GM19351 (cell line): ENCODE measurements around the gene KDM6B.
"Not testable (repeated sequence)": the region's sequence is repeated elsewhere in the genome, so short reads cannot be mapped to it uniquely, and the experiment has no call there.

Experiments used
- ATAC-seq: cut with Tn5 transposase; IDR thresholded peaks from one replicate; pipeline ENCODE4 v1.9.1; 2021; ENCODE audit warnings: mild to moderate bottlenecking, moderate library complexity; ENCODE audit not compliant: unreplicated experiment

The KDM6B gene

GRCh38 chr17:7850701-7851437, 16.9 kb downstream of the KDM6B start:
- ATAC-seq, result no peak

DNA sequence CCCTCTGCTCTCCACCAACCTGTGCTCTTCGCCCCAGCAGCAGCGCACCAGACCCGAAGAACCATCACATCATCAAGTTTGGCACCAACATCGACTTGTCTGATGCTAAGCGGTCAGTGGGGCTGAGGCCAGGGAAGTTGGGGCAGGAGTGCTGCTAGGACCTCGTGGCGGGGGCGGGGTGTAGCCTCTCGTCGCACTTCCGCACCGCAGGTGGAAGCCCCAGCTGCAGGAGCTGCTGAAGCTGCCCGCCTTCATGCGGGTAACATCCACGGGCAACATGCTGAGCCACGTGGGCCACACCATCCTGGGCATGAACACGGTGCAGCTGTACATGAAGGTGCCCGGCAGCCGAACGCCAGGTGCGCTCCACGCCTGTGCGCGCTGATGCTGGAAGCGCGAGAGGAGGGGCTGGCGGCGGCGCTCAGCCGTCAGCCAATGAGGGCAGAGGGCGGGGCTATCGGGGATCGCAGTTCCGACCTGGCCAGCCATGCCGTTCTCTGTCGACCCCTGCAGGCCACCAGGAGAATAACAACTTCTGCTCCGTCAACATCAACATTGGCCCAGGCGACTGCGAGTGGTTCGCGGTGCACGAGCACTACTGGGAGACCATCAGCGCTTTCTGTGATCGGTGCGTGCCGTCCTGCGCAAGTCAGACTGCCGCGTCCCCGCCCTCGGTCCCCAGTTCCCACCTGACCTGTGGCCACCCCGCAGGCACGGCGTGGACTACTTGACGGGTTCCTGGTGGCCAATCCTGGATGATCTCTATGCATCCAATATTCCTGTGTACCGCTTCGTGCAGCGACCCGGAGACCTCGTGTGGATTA, 17.6 kb downstream of the KDM6B start:
- peak; percentile 82 for ATAC-seq

- ATAC-seq, result no peak
Measured at GRCh38 chr17:7852262-7852670, 18.2 kb downstream of the KDM6B start.

- ATAC-seq, result no peak
Measured at GRCh38 chr17:7852919-7853690, 19.1 kb downstream of the KDM6B start.

- ATAC-seq, result no peak
Measured at GRCh38 chr17:7853691-7854038, 19.6 kb downstream of the KDM6B start.

- ATAC-seq, result no peak
Measured at GRCh38 chr17:7854078-7854777, 20.2 kb downstream of the KDM6B start.

DNA sequence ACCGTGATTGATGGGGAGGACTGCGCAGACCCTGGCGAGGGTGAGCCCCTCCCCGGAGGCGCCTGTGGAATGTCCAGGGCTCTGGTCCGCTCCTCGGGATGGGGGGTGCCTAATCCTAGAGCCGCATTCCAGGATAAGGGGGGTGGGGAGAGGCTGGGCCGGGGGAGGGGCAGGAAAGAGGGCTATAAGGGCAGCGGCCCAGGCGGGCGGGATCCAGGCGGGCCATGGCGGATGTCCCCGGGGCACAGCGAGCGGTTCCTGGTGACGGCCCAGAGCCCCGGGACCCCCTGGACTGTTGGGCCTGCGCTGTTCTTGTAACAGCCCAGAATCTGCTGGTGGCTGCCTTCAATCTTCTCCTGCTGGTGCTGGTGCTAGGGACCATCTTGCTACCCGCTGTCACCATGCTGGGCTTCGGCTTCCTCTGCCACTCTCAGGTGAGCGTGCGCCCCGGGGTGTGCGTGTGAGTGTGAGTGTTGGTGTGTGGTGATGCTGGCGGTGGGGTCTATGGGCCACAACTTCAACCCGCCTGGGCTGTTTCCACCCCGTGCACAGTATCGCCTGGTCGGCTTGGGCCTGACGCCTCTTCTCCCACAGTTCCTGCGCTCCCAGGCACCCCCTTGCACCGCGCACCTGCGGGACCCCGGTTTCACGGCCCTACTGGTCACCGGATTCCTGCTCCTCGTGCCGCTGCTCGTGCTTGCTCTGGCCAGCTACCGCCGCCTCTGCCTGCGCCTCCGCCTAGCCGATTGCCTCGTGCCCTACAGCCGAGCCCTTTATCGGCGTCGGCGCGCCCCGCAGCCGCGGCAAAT, 21.0 kb downstream of the KDM6B start, which contains the start of gene TMEM88:
TMEM88 (plus strand) TSS at position 216 of the 809 bp plus-strand sequence; CDS start at position 225, 9 bp downstream.
- no peak for ATAC-seq

- ATAC-seq, result no peak
Measured at GRCh38 chr17:7855660-7856010, 21.6 kb downstream of the KDM6B start.

DNA sequence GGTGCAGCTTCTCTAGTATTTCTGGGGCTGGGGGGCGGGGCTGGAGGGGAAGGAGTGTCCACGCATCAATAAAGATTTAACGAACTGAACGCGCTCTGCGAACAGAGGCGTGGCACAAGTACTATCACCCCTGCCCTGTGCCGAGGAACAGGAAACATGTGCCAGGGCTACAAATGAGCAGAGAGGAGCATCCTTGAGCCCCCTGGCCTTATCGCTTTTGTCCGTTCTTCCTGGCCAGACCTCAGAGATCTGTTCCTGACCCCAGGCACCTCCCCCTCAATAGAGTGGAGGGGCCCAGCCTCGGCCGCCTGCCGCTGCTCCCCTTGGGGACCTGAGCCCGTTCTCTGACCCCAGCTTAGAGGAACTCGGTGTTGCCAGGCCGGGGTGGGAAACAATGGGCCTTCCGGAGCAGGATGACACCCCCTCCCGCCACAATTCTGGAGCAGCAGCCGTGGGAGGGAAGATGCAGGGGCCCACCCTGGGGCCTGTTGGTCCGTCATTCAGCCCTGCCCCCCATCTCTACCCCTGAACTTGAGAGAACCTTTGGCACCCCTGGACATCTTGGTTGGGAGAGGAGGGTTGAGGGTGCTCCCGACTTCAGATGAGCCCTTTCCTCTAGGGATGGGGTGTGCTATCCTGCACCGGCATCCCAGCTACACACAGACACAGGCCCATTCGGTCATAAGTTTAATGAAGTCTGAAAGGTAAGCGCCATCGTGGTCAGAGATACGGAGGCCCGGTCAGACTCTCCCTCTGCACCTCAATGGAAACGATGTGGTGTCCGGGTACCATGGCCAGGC, 22.2 kb downstream of the KDM6B start:
- no peak for ATAC-seq

DNA sequence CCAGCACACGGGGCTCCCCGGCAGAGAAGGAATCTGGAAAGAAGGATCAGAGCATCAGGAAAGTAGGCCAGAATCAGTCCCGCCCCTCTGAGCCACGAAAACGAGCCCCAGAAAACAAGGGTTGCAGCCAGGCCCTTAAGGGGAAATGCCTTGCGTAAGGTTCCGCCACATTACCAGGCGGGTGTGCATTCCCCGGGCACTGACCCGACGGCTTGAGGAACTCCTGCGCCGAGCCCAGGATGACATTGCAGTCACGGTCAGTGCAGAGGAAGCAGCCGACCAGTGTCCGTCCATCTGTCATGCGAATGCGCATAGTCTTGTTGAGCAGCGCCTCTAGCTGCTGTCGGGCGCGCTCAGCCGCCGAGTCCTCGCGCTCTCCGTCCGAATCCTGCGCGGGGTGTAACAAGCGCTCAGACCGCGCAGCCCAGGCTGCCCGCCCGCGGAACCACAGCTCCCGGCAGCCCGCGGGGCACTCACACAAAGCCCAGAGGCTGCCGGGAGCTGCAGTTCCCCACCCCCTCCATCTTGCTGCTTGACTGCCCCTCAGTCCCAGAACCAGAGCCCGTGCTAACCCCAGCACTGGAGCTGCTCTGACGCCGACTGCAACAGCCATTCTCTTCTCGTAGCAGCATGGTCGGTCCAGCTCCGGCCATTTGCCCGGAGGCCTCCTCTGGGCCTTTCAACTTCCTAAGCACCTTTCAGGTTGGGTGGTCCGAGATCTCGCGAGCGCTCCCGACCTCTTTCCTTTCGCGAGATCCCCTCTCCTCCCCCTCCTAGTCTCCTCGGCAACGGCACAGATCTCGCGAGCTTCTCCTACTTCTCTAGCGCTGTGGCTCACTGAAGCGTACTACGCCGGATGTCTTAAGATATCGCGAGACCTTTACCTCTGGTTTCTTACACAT, 23.0 kb downstream of the KDM6B start, which contains the start of gene NAA38:
NAA38 (minus strand) TSS at position 749 of the 902 bp plus-strand sequence; CDS start at position 653, 96 bp downstream.
- peak; percentile 72 for ATAC-seq

DNA sequence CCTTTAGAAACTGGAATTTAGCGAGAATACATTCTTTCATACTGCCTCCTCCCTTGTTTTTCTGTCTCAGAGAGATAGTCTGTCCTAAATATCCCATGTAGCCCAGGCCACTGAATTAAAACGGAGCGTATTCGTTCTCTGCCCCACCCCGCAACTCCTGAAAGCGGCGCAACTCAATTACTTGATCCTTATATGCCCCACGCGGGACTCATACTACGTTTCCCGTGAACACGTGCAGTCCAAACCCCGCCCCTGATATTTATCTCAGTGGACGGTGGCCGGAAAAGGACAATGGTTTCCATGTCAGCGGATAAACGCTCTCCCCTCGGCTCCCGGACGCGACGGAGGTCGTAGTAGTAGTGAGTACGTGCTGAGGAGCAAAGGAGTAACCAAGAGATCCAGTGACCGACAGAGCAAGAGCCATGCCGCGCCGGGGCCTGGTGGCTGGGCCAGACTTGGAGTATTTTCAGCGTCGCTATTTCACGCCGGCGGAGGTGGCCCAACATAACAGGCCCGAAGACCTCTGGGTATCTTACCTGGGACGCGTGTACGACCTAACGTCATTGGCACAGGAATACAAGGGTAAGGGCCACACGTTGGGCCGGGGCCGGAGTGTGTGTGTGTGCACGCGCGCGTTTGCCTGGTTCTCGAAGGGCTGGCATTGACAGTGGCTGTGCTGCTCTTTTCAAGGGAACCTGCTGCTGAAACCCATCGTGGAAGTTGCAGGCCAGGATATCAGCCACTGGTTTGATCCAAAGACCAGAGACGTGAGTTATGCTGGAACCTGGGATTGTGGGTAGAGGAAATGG, 23.9 kb downstream of the KDM6B start, which contains the start of gene CYB5D1:
CYB5D1 (plus strand) TSS at position 291 of the 809 bp plus-strand sequence; CDS start at position 423, 132 bp downstream.
- peak; percentile 34 for ATAC-seq

DNA sequence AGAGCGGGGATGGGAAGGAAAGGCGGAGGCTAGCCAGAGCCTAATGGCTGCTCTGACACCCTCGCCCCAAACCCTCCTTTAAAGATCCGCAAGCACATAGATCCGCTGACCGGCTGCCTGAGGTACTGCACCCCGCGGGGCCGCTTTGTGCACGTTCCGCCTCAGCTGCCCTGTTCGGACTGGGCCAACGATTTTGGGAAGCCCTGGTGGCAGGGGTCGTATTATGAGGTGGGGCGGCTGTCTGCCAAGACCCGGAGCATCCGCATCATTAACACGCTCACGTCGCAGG, 24.4 kb downstream of the KDM6B start:
- ATAC-seq, result no peak

DNA sequence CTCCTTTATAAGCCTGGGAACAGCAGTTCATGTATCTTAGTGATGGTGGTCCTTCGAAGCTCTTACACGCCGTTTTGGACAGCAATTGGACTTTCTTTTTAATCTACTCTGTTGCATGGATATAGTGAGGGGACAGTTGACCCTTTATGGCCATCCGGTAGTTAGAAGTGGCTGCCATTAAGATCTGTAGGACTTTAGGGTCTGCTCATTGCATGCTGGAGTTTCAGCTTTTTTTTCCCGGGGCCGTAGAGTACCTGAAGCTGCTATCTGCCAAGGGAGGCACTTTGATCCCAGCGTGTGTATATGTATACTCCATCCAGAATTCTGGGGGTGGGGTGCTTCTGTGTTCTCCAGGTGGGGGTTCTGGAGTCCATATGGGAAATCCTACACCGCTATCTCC, 25.0 kb downstream of the KDM6B start:
- no peak for ATAC-seq

DNA sequence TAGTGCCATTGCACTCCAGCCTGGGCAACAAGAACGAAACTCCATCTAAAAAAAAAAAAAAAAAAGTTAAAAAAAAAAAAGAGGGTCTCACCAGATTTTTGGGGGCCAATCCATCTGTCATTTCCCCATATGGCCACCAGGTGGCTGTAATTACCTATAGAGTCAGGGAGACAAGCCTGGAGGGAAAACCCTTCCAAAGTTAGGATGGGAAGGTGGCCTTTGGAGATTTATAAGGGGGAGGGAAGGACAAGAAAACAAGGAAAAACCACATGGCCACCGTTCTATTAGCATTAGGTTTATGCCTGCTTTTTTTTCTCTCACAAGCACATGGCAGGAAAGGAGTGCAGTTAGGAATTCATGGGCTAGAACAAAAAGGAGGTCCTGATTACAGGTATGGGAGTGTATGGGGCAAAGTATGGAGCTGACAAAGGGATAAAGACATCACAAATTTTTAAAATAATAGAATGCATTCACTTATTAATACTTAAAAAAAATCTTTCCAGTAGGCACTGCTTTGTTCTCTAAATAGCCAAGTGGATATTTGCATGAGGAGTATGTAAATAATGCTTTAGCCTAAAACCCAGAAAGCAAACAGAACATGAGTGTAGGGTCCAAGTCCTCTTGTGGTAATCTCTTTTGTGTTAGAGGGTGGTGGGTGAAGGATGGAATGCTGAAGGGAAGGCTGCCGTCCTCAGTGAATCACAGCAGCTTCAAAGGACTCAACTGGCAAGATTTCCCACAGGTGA, 28.8 kb downstream of the KDM6B start:
- ATAC-seq, result no peak

DNA sequence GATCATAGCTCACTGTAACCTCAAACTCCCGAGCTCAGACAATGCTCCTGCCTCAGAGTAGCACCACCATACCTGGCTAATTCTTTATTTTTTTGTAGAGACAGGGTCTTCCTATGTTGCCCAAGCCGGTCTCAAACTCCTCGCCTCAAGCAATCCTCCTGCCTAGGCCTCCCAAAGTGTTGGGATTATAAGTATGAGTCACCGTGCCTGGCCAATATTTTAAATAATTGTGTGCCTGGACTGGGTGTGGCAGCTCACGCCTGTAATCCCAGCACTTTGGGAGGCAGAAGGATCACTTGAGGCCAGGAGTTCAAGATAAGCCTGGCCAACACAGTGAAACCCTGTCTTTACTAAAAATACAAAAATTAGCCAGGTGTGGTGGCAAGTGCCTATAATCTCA, 30.4 kb downstream of the KDM6B start:
- ATAC-seq, result not testable (repeated sequence)

DNA sequence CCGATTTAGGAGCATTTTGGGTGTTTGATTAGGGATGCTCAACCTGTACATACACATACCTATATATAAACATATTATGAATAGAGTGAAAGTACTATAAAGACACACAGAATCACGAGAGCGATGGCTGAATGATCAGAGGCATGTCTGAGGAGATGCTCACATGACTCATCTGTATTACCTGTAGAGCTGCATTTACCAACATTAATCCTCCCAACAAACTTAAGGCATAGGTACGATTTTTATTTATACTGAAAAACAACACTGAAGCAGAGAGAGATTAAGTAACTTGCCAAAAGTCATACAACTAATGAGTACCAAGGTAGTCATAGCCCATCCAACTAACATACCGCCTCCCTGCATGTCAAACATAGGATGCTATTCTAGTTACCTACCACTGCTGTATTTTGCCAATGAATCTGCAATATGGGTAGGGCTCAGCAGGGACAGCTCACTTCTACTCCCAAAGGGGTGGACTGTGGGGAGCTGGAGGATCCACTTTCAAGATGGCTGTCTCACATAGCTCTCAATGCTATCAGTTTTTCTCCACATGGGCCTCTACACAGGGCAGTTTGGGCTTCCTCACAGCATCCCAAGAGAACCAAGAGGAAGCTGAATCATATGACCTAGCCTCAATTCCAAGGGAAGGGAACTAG, 31.1 kb downstream of the KDM6B start:
- no peak for ATAC-seq
